Subcutaneous abdominal adipose tissue (tissue), 5 donors: Measurements from ENCODE around the gene DSCAML1.

ENCODE experiments used
- H3K27ac ChIP-seq: one replicate; pipeline ENCODE4 v1.7.0; 2013; ENCODE audit warnings: low read depth, mild to moderate bottlenecking, inconsistent platforms, low read length, moderate library complexity
- H3K27me3 ChIP-seq, 5 donors: one replicate each; pipeline ENCODE4 v1.7.0; 2013; ENCODE audit warnings: low read length in 5 of 5, inconsistent platforms in 1 of 5; ENCODE audit not compliant: control insufficient read depth in 5 of 5, insufficient read depth in 4 of 5
- H3K36me3 ChIP-seq, 5 donors: one replicate each; pipeline ENCODE4 v1.7.0; 2013; ENCODE audit warnings: low read length in 5 of 5; ENCODE audit not compliant: control insufficient read depth in 5 of 5, insufficient read depth in 5 of 5
- H3K4me1 ChIP-seq, 5 donors: one replicate each; pipeline ENCODE4 v1.7.0; 2013; ENCODE audit warnings: low read length in 5 of 5, mild to moderate bottlenecking in 3 of 5, moderate library complexity in 1 of 5; ENCODE audit not compliant: control insufficient read depth in 5 of 5, insufficient read depth in 5 of 5
- H3K4me3 ChIP-seq, 5 donors: one replicate each; pipeline ENCODE4 v1.7.0; 2013; ENCODE audit warnings: low read length in 5 of 5, low read depth in 1 of 5
- H3K9ac ChIP-seq, 5 donors: one replicate each; pipeline ENCODE4 v1.7.0; 2013; ENCODE audit warnings: low read length in 5 of 5, mild to moderate bottlenecking in 4 of 5, moderate library complexity in 3 of 5
- H3K9me3 ChIP-seq, 5 donors: one replicate each; pipeline ENCODE4 v1.7.0; 2013; ENCODE audit warnings: low read length in 5 of 5; ENCODE audit not compliant: control insufficient read depth in 5 of 5
- donor health status: healthy.
- donor health status: healthy.
- donor health status: healthy.
- donor health status: healthy.
- donor health status: healthy.

Gene DSCAML1

DNA sequence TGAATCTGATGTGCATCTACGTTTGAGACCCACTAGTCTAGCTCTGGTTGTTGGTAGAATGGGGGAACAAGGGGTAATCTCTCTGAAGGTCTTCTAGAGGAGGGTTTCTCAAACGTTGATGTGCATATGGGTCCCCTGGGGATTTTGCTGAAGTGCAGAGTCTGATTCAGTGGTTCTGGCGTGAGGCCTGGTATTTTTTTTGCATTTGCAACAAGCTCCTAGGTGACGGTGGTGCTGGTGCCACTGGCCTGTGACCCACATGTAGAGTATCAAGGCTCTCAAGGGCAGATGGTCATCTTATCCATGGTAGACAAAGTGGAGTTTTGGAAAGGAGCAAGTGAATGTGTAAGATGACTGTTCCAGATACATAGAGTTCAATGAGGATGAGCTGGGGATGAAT is 372.2 kb downstream of the DSCAML1 start:
- peaks cover 0 to 6% (median 2%) of the 10 kb centered on the region in 5 donors for H3K27me3 ChIP-seq
- H3K9me3 ChIP-seq: no peaks in the 10 kb centered on the region
- H3K27ac ChIP-seq: no peak overlapping the region
- H3K4me1 ChIP-seq: peaks cover 0 to 5% (median 3%) of the 10 kb centered on the region in 5 donors
- H3K36me3 ChIP-seq: no peaks in the 10 kb centered on the region
- H3K4me3 ChIP-seq: no peak overlapping the region
- H3K9ac ChIP-seq: no peak overlapping the region

DNA sequence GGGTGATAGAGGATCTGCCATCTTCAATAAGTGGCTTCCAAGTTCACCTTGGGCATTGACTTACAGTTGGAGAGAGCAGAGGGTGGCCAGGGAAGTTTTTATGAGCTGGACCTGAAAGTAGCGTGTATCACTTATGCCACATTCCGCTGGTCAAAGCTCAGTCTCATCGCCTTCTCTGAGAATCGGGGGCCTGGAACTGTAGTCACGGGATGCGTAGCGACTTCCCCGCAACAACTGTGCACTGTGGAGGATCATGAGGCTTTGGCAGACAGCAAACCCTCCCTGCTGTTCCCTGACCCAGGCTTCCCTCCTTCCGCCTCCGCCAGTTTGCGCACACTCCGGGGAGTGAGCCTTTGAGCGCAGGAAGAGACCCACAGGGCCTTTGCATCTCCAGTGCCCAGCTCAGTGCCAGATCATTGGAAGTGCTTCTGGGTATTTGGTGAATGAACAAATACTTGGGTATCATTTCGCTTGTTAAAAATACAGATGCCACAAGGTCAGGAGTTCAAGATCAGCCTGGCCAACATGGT is 373.9 kb downstream of the DSCAML1 start:
- Histone ChIP-seq H3K9me3 (no peaks in the 10 kb centered on the region), H3K4me3 (no peak overlapping the region), H3K9ac (no peak overlapping the region), H3K27ac (no peak overlapping the region), H3K4me1 (peaks cover 0 to 5% (median 3%) of the 10 kb centered on the region in 5 donors), H3K27me3 (peaks cover 0 to 10% (median 3%) of the 10 kb centered on the region in 5 donors), H3K36me3 (no peaks in the 10 kb centered on the region)

DNA sequence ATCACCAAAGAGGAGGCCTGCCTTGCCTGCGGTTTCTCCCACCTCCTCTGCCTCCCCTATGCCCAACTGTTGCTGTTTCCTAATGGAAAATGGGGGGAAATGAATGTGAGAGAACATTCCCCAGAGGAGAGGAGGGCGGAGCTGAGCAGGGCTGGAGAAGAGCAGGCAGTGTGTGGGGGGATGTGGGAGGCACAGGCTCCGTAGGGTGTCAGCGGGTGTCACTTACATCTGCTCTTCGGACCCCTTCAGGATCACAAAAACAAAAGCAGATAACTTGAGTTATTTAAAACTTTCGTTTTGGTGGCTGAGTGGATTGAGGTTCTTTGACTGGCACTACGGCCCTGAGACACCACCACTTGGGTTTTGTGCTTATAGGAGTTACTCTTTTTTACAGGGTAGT is 375.5 kb downstream of the DSCAML1 start:
- Histone ChIP-seq H3K27me3 (peaks cover 5 to 12% (median 7%) of the 10 kb centered on the region in 5 donors), H3K4me1 (peaks cover 0 to 5% (median 2%) of the 10 kb centered on the region in 5 donors), H3K27ac (no peak overlapping the region), H3K9ac (no peak overlapping the region), H3K36me3 (no peaks in the 10 kb centered on the region), H3K4me3 (no peak overlapping the region), H3K9me3 (no peaks in the 10 kb centered on the region)

GRCh38 chr11:117421041-117421440 is 376.0 kb downstream of the DSCAML1 start:
- H3K27ac ChIP-seq: no peak overlapping the region
- no peak overlapping the region for H3K9ac ChIP-seq

DNA sequence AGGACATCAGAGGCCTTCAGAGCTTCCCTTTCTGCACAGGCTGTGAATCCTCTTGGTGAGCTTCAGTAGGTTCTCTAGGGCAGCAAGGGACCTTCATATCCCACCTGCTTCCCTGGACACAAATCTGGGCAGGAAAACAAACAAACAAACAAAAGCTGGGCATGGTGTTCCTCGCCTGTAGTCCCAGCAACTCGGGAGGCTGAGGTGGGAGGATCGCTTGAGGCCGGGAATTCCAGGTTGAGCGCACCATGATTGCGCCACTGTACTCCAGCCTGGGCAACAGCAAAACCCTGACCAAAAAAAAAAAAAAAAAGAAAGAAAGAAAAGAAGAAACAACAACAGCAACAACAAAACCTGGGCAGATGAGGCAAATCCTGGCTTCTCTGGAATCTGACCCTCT is 376.4 kb downstream of the DSCAML1 start:
- Histone ChIP-seq H3K9me3 (no peaks in the 10 kb centered on the region), H3K36me3 (no peaks in the 10 kb centered on the region), H3K4me3 (no peak overlapping the region), H3K4me1 (no peaks in the 10 kb centered on the region), H3K9ac (no peak overlapping the region), H3K27me3 (peaks cover 4 to 12% (median 8%) of the 10 kb centered on the region in 5 donors), H3K27ac (no peak overlapping the region)

More at GRCh38 chr11:117421041-117421440, 376.0 kb downstream of the DSCAML1 start:
- H3K36me3 ChIP-seq: no peaks in the 10 kb centered on the region
- H3K4me3 ChIP-seq: no peak overlapping the region
- H3K27me3 ChIP-seq: peaks cover 4 to 12% (median 8%) of the 10 kb centered on the region in 5 donors
- H3K4me1 ChIP-seq: peaks cover 0 to under 1% (median 0%) of the 10 kb centered on the region in 5 donors
- H3K9me3 ChIP-seq: no peaks in the 10 kb centered on the region

- H3K4me1 ChIP-seq: no peaks in the 10 kb centered on the region
- H3K9ac ChIP-seq: no peak overlapping the region
- H3K27me3 ChIP-seq: peaks cover 4 to 12% (median 8%) of the 10 kb centered on the region in 5 donors
These were observed 376.9 kb downstream of the DSCAML1 start for GRCh38 chr11:117420143-117420485.

GRCh38 chr11:117419482-117420142 is 377.4 kb downstream of the DSCAML1 start:
- Histone ChIP-seq H3K9me3 (no peaks in the 10 kb centered on the region), H3K36me3 (no peaks in the 10 kb centered on the region), H3K27ac (no peak overlapping the region), H3K9ac (no peak overlapping the region), H3K27me3 (peaks cover 4 to 12% (median 8%) of the 10 kb centered on the region in 5 donors), H3K4me3 (no peak overlapping the region), H3K4me1 (no peaks in the 10 kb centered on the region)

More at GRCh38 chr11:117420143-117420485, 376.9 kb downstream of the DSCAML1 start:
- no peak overlapping the region for H3K27ac ChIP-seq
- no peak overlapping the region for H3K4me3 ChIP-seq
- no peaks in the 10 kb centered on the region for H3K9me3 ChIP-seq
- no peaks in the 10 kb centered on the region for H3K36me3 ChIP-seq

DNA sequence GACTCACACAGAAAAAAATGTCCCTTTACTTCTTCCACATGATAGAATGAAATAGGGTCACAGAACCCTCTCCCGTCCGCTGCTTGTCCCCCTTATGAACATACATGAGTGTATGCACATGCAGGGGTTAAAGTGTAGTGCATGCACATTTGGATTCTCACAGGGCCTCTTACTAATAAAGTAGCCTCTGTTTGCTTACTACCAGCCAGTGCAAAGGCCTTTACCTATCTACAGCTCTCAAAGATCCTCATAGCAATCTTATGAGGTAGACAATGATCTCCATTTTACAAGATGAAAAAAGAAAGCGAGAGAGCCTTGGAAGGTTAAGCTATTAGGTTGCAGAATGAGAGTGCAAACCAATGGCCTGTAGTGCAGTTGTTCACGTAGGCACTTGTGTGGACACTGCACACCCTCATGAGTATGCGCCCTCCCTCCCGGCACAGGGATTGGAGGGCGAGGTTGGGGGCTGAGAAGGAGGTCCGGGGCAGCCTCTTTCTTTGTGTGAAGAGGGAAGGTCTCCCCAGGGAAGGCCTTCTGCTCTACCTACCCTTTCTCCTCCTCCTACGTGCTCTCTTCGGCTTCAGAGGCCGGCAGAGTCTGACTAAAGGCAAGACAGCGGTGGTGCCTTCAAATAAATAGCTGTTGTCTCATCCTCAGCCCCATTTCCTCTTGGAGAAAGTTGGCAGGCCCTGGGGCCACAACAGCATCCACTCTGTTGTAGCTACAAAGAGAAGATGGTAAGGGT is 378.1 kb downstream of the DSCAML1 start:
- H3K4me1 ChIP-seq: no peaks in the 10 kb centered on the region
- H3K27ac ChIP-seq: no peak overlapping the region
- H3K9ac ChIP-seq: no peak overlapping the region
- H3K36me3 ChIP-seq: peaks cover 0 to under 1% (median 0%) of the 10 kb centered on the region in 5 donors
- H3K9me3 ChIP-seq: no peaks in the 10 kb centered on the region
- H3K4me3 ChIP-seq: no peak overlapping the region
- peaks cover 4 to 12% (median 8%) of the 10 kb centered on the region in 5 donors for H3K27me3 ChIP-seq

- Histone ChIP-seq H3K36me3 (peaks cover 0 to 11% (median 0%) of the 10 kb centered on the region in 5 donors), H3K9ac (no peak overlapping the region), H3K9me3 (no peaks in the 10 kb centered on the region), H3K4me1 (no peaks in the 10 kb centered on the region), H3K4me3 (no peak overlapping the region), H3K27ac (no peak overlapping the region), H3K27me3 (peaks cover 3 to 12% (median 8%) of the 10 kb centered on the region in 5 donors)
These were observed 379.2 kb downstream of the DSCAML1 start for GRCh38 chr11:117417856-117418255.

GRCh38 chr11:117417342-117417741 is 379.7 kb downstream of the DSCAML1 start:
- H3K27ac ChIP-seq: no peak overlapping the region
- H3K9me3 ChIP-seq: no peaks in the 10 kb centered on the region
- no peak overlapping the region for H3K4me3 ChIP-seq
- peaks cover 3 to 12% (median 8%) of the 10 kb centered on the region in 5 donors for H3K27me3 ChIP-seq
- no peaks in the 10 kb centered on the region for H3K4me1 ChIP-seq
- H3K36me3 ChIP-seq: peaks cover under 1 to 16% (median 4%) of the 10 kb centered on the region in 5 donors
- H3K9ac ChIP-seq: no peak overlapping the region
